NB4 (cell line): ENCODE measurements around the gene PGPEP1.

Experiments
- CTCF ChIP-seq: IDR thresholded peaks from one replicate; pipeline ENCODE4 v1.5.1; 2012; ENCODE audit warnings: low read depth, low read length
- MYC ChIP-seq: IDR thresholded peaks from 2 replicates; pipeline ENCODE4 v1.6.1; 2011; ENCODE audit warnings: low read depth, low read length
- POLR2A ChIP-seq: IDR thresholded peaks from 2 replicates; pipeline ENCODE4 v1.6.1; 2011; ENCODE audit warnings: mild to moderate bottlenecking; ENCODE audit not compliant: insufficient read length; ENCODE audit errors: extremely low read depth

- no peak for TF ChIP-seq POLR2A
- no peak for TF ChIP-seq CTCF
- no peak for TF ChIP-seq MYC
Measured at GRCh38 chr19:18386543-18387271, 46.3 kb downstream of the PGPEP1 start.
